Ascending aorta (tissue), 2 donors: ENCODE results near the gene ESF1. TPM values are rescaled to one million over a fixed set of nuclear protein-coding genes. Genes with fewer than 3 reads are reported as not detected.
A peak's percentile ranks its signal among the peaks of the same experiment; 100 is the strongest.

Experiments
- DNase-seq, 2 donors: peaks; one replicate each; pipeline ENCODE4 v3.0.0-alpha.2; 2019; ENCODE audit warnings: low spot score in 2 of 2
- H3K27ac ChIP-seq, 2 donors: fragments of 200-600 bp; sonication (generic); one replicate each; pipeline ENCODE4 v1.5.1; 2016 to 2017; ENCODE audit warnings: mild to moderate bottlenecking in 1 of 2
- H3K27me3 ChIP-seq: fragments of 200-600 bp; sonication (generic); one replicate; pipeline ENCODE4 v1.5.1; 2017
- H3K36me3 ChIP-seq, 2 donors: fragments of 200-600 bp; sonication (generic); one replicate each; pipeline ENCODE4 v1.5.1; 2016
- H3K4me1 ChIP-seq, 2 donors: fragments of 200-600 bp; sonication (generic); one replicate each; pipeline ENCODE4 v1.5.1; 2016 to 2017; ENCODE audit warnings: mild to moderate bottlenecking in 1 of 2
- H3K4me3 ChIP-seq, 2 donors: fragments of 200-600 bp; sonication (generic); one replicate each; pipeline ENCODE4 v1.5.1; 2016 to 2017; ENCODE audit warnings: mild to moderate bottlenecking in 1 of 2
- H3K9me3 ChIP-seq, 2 donors: fragments of 200-600 bp; sonication (generic); one replicate each; pipeline ENCODE4 v1.5.1; 2016
- intact Hi-C: fragments of 100-400 bp; cut with DNase I; formaldehyde crosslinking; loops from one replicate; pipeline ENCODE4 v1.15.1; 2023
- total RNA-seq: library from RNA; depleted of rRNA; stranded (reverse); fragments of >200 nt; gene quantifications from one replicate; pipeline ENCODE4 v1.1.0, GENCODE V29; 2016
- TF ChIP-seq, protein P1 (sequence below), 3 experiments: fragments of 200-600 bp in 2 of 3; fragments of 450-650 bp in 1 of 3; sonication (generic) in 2 of 3; IDR thresholded peaks; one replicate each; pipeline ENCODE4 v1.5.1; 2016 to 2019; ENCODE audit warnings: antibody characterized with exemption in 3 of 3, mild to moderate bottlenecking in 1 of 3, moderate library complexity in 1 of 3

ESF1 gene
- total RNA-seq, 1 donor from 2014 or later: 5.7 TPM

DNA sequence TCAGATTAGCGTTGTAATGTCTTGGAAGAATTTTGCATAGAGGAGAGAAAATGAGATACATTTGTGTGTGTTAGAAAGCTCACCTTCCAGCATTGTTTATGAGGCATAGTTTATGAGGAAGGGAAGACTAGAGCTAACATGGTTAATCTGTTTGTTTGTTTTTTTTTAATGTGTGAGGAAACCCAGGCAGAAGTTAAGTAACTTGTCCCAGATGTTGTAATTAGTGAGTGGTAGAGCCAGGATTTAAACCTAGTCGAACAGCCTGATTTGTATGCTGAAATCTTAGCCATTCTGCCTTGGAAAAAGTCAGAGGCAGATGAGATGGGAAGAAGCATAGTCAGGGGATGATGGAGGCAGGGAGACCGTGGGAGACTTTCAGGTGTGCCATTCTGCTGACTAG lies 29.2 kb upstream of the ESF1 start:
- H3K27ac ChIP-seq: no peak overlapping the region

DNA sequence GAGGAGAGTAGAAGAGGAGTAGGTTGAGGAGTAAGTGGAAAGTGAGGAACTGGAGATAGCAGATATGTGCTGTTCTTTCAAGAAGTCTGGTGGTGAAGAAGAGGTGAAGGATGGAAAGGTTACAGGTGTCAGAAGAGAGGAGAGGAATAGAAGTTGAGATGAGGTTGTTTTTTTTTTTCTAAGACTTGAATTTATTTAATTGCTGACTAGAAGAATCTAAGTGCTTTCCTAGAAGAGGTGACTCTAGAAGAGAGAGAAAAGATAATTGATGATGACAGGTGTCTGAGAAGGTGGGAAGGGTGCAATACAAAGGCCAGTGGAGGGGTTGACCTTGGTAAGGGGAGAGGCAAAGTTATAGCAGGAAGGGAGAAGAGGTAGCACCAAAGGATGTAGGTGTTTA lies 25.7 kb upstream of the ESF1 start:
- Histone ChIP-seq H3K4me3 (no peak overlapping the region), H3K4me1 (no peaks in the 10 kb centered on the region), H3K36me3 (peaks cover 76 to 84% of the 10 kb centered on the region in 2 donors), H3K9me3 (no peaks in the 10 kb centered on the region), H3K27ac (no peak overlapping the region), H3K27me3 (no peaks in the 10 kb centered on the region)
- TF ChIP-seq, protein P1, sequence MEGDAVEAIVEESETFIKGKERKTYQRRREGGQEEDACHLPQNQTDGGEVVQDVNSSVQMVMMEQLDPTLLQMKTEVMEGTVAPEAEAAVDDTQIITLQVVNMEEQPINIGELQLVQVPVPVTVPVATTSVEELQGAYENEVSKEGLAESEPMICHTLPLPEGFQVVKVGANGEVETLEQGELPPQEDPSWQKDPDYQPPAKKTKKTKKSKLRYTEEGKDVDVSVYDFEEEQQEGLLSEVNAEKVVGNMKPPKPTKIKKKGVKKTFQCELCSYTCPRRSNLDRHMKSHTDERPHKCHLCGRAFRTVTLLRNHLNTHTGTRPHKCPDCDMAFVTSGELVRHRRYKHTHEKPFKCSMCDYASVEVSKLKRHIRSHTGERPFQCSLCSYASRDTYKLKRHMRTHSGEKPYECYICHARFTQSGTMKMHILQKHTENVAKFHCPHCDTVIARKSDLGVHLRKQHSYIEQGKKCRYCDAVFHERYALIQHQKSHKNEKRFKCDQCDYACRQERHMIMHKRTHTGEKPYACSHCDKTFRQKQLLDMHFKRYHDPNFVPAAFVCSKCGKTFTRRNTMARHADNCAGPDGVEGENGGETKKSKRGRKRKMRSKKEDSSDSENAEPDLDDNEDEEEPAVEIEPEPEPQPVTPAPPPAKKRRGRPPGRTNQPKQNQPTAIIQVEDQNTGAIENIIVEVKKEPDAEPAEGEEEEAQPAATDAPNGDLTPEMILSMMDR (IDR thresholded peaks at IDR 0.05): no peak
- no peak for DNase-seq
- intact Hi-C loops: no loop called here

More for the DNA sequence above, 29.2 kb upstream of the ESF1 start:
- DNase-seq: no peak
- Histone ChIP-seq H3K27me3 (no peaks in the 10 kb centered on the region), H3K4me3 (no peak overlapping the region), H3K4me1 (no peaks in the 10 kb centered on the region), H3K36me3 (peaks cover 86 to 88% of the 10 kb centered on the region in 2 donors), H3K9me3 (no peaks in the 10 kb centered on the region)
- intact Hi-C loops: no loop called here
- TF ChIP-seq, protein P1 (IDR thresholded peaks at IDR 0.05): no peak

DNA sequence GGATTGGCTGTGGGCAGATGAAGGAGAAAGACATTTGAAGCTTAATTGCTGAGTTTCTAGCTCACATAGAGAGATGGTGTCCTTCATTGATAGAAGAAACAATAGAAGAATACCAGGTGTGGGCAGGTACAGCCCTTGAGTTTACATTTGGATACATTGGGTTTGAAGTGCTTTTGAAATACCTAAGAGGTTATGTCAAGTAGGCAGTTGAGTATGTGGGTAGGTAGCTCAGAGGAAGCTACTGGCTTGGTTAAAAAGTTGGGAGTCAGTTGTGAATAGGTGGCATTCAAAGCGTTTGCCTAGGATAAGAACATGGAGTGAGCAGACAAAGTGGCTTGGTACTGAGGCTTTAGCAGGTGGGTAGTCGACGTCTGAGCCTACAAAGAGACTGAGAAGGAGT lies 25.1 kb upstream of the ESF1 start:
- H3K4me1 ChIP-seq: no peaks in the 10 kb centered on the region
- no peak overlapping the region for H3K4me3 ChIP-seq
- TF ChIP-seq, protein P1 (IDR thresholded peaks at IDR 0.05): no peak
- peaks cover 74 to 80% of the 10 kb centered on the region in 2 donors for H3K36me3 ChIP-seq
- H3K9me3 ChIP-seq: no peaks in the 10 kb centered on the region
- no peak for DNase-seq
- H3K27ac ChIP-seq: no peak overlapping the region
- H3K27me3 ChIP-seq: no peaks in the 10 kb centered on the region
- intact Hi-C loops: no loop called here

DNA sequence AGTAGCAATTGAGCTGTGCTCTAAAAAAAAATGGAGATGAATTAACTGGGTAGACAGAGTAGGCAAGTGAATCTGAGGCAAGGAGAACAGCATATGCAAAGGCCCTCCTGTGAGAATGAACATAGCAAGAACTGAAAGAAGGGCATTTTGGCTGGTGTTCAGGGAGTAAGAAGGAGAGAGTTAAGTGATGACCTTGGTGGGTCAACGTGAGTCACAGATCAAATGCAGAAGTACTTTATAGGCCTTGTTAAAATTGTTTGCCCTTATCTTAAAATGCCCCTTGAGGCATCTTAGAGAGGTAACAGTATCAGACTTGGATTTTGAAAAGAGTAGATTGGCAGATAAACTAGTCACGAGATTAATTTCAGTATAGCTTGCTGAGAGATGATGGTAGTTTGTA lies 24.7 kb upstream of the ESF1 start:
- Histone ChIP-seq H3K36me3 (peaks cover 73 to 75% of the 10 kb centered on the region in 2 donors), H3K27me3 (no peaks in the 10 kb centered on the region), H3K9me3 (no peaks in the 10 kb centered on the region), H3K27ac (no peak overlapping the region), H3K4me1 (no peaks in the 10 kb centered on the region), H3K4me3 (no peak overlapping the region)
- intact Hi-C loops: no loop called here
- no peak for DNase-seq
- TF ChIP-seq, protein P1 (IDR thresholded peaks at IDR 0.05): no peak

DNA sequence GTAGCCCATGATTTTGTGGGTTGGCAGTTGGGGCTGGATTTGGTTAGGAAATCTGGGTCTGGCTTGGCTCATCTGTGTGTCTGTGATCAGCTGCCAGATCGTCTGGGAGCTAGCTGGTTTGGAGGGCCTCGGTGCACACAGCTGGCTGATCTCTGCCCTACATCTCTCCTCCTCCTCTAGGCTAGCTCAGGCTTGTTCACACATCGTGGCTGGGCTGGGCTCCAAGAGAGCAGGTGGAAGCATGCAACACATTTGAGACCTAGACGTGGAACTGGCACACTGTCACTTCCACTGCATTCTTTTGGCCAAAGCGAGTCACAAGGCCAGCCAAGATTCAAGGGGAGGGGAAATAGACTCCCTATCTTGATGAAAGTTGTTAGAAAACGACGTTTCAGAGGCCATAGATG lies 16.0 kb upstream of the ESF1 start:
- no peak overlapping the region for H3K4me3 ChIP-seq
- peaks cover 0 to 3% of the 10 kb centered on the region in 2 donors for H3K4me1 ChIP-seq
- peak in 1 of 2 donors; percentile 75 for DNase-seq
- H3K36me3 ChIP-seq: peaks cover 52 to 75% of the 10 kb centered on the region in 2 donors
- intact Hi-C loops: no loop called here
- H3K27me3 ChIP-seq: no peaks in the 10 kb centered on the region
- peak overlapping the region in 1 of 2 donors; percentile 14 for H3K27ac ChIP-seq
- TF ChIP-seq, protein P1 (IDR thresholded peaks at IDR 0.05): no peak
- no peaks in the 10 kb centered on the region for H3K9me3 ChIP-seq

DNA sequence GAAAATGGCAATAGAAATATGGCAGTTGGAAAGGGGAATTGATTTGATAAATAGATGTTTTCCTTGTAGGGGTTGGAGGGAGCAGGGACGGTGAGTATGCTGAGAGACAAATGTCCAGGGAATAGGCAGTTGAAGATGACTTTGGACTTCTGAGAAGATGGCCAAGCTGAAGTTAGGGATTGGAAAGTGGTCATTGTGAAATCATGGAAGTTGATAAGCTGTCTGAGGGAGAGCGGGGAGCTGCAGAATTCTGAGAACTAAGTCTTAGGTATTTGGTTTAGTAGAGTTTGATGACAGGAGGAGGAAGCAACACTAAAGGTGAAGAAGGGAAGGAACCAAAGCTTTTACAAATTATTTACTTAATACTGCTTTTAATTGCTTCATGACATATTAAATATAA lies 15.3 kb upstream of the ESF1 start:
- intact Hi-C loops: no loop called here
- H3K4me1 ChIP-seq: peaks cover 0 to 3% of the 10 kb centered on the region in 2 donors
- H3K27me3 ChIP-seq: no peaks in the 10 kb centered on the region
- TF ChIP-seq, protein P1 (IDR thresholded peaks at IDR 0.05): no peak
- no peaks in the 10 kb centered on the region for H3K9me3 ChIP-seq
- no peak overlapping the region for H3K4me3 ChIP-seq
- DNase-seq: no peak
- H3K27ac ChIP-seq: no peak overlapping the region
- peaks cover 60 to 77% of the 10 kb centered on the region in 2 donors for H3K36me3 ChIP-seq
